Measurements from ENCODE around the gene GALNT11. TPM values are rescaled to one million over a fixed set of nuclear protein-coding genes. Genes with fewer than 3 reads are reported as not detected.
"Not testable (repeated sequence)": the region's sequence is repeated elsewhere in the genome, so short reads cannot be mapped to it uniquely, and the experiment has no call there.

Gene GALNT11
- total RNA-seq, 3 donors from 2014 or later, result 57.1 to 65.7 (median 58.7) TPM

DNA sequence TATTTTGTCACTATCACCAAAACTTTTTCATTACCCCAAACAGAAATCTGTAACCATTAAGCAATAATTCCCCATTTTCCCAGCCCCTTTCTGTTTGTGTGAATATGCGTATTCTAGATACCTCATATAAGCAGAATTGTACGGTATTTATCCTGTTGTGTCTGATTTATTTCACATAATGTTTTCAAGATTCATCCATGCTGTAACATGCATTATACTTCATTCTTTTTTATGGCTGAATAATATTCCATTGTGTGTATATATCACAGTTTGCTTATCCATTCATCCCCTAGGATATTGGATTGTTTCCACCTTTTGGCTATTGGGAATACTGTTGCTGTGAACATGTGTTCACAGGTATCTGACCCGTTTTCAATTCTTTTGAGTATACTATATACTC is 26.5 kb downstream of the GALNT11 start:
- no peaks in the 10 kb centered on the region for H3K27me3 ChIP-seq
- no peak overlapping the region for H3K4me3 ChIP-seq
- H3K27ac ChIP-seq, result no peak overlapping the region
- TF ChIP-seq, protein P1, sequence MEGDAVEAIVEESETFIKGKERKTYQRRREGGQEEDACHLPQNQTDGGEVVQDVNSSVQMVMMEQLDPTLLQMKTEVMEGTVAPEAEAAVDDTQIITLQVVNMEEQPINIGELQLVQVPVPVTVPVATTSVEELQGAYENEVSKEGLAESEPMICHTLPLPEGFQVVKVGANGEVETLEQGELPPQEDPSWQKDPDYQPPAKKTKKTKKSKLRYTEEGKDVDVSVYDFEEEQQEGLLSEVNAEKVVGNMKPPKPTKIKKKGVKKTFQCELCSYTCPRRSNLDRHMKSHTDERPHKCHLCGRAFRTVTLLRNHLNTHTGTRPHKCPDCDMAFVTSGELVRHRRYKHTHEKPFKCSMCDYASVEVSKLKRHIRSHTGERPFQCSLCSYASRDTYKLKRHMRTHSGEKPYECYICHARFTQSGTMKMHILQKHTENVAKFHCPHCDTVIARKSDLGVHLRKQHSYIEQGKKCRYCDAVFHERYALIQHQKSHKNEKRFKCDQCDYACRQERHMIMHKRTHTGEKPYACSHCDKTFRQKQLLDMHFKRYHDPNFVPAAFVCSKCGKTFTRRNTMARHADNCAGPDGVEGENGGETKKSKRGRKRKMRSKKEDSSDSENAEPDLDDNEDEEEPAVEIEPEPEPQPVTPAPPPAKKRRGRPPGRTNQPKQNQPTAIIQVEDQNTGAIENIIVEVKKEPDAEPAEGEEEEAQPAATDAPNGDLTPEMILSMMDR (IDR thresholded peaks at IDR 0.05), result no peak
- TF ChIP-seq POLR2AphosphoS5 (IDR thresholded peaks at IDR 0.05) (no peak), POLR2A (IDR thresholded peaks at IDR 0.05) (no peak)
- H3K9me3 ChIP-seq, result peaks cover 0 to 5% of the 10 kb centered on the region in 2 donors
- H3K36me3 ChIP-seq, result no peaks in the 10 kb centered on the region
- intact Hi-C loops (cut with DNase I; ENCODE audit: low total_unique reads), result no loop called here
- DNase-seq (ENCODE audit: low spot score in 2 of 2), result no peak
- H3K4me1 ChIP-seq, result no peaks in the 10 kb centered on the region

DNA sequence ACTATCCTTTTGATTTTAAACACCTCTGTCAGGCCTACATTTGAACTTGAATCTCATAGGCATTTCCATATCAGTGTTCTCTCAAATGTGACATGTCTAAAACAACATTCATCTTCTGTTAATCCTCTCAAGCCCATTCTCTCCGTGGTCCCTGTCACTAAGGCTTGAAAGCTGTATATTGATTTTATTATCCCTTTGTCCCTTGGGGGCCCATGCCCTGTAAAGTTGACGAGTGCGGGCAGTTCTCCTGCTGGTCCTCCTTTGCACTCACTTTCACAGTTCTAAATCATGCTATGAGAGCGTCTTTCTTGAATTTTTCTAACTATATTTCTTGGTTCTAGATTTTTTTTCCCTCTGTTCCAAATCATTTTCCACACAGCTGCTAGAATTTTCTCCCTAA is 27.3 kb downstream of the GALNT11 start:
- no peaks in the 10 kb centered on the region for H3K36me3 ChIP-seq
- H3K4me3 ChIP-seq, result no peak overlapping the region
- intact Hi-C loops (cut with DNase I; ENCODE audit: low total_unique reads), result no loop called here
- no peak for TF ChIP-seq POLR2A (IDR thresholded peaks at IDR 0.05)
- TF ChIP-seq POLR2AphosphoS5 (IDR thresholded peaks at IDR 0.05), result no peak
- TF ChIP-seq, protein P1 (IDR thresholded peaks at IDR 0.05), result no peak
- H3K27ac ChIP-seq, result no peak overlapping the region
- H3K9me3 ChIP-seq, result no peaks in the 10 kb centered on the region
- DNase-seq (ENCODE audit: low spot score in 2 of 2), result no peak
- H3K27me3 ChIP-seq, result no peaks in the 10 kb centered on the region
- no peaks in the 10 kb centered on the region for H3K4me1 ChIP-seq

DNA sequence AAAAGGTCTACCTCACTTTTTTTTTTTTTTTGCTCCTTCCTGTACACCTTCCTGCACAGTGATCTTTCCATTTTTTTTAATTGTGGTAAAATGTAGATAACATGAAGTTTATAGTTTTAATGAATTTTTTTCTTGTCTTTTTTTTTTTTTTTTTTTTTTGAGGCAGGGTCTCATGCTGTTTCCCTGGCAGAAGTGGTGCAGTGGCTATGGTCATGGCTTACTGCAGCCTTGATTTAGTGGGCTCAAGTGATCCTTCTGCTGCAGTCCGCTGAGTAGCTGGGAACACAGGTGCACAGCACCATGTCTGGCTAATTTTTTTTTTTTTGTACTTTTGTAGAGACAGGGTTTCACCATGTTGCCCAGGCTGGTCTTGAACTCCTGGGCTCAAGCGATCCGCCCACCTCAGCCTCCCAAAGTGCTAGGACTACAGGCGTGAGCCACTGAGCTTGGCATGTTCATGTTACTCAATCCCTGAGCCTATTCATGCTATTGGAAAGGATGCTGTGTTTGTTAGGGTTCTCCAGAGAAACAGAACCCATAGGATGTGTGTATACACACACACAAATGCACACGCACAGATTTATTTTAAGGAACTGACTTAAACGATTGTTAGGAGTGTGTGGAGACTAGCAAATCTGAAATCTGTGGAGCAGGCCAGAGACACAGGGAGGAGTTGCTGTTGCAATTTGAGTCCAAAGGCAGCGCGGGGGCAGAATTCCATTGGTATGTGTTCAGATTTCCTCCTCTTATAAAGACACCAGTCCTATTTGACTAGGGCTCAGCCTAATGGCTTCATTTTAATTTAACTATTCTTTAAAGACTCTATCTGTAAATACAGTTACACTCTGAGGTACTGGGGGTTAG is 29.1 kb downstream of the GALNT11 start:
- intact Hi-C loops (cut with DNase I; ENCODE audit: low total_unique reads), result no loop called here
- Histone ChIP-seq H3K4me1 (no peaks in the 10 kb centered on the region), H3K36me3 (no peaks in the 10 kb centered on the region), H3K4me3 (no peak overlapping the region), H3K27ac (no peak overlapping the region), H3K9me3 (no peaks in the 10 kb centered on the region), H3K27me3 (no peaks in the 10 kb centered on the region)
- DNase-seq (ENCODE audit: low spot score in 2 of 2), result no peak
- TF ChIP-seq POLR2A (IDR thresholded peaks at IDR 0.05), result no peak
- no peak for TF ChIP-seq POLR2AphosphoS5 (IDR thresholded peaks at IDR 0.05)
- TF ChIP-seq, protein P1 (IDR thresholded peaks at IDR 0.05), result no peak

DNA sequence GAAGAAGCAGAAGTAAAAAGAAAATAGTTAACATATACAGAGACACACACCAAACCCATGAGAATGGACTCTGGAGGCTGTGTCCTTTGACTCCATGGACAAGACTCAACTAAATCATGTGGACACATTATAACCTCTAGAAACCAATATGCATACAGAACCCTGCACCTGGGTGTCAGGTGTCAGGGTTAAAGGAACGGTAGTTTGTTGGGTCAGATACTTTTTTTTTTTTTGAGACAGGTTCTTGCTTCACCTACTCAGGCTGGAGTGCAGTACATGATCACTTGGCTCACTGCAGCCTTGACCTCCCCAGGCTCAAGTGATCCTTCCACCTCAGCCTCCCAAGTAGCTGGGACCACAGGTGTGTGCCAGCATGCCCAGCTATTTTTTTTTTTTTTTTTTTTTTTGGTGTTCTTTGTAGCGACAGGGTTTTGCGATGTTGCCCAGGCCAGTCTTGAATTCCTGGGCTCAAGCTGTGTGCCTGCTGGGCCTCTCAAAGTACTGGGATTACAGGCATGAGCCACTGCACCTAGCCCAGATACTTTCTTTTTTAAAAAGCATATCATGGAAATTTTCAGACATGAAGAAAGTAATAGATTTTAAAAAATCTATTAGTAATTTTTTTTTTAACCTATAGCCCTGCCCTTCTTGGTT is 31.3 kb downstream of the GALNT11 start:
- Histone ChIP-seq H3K27me3 (no peaks in the 10 kb centered on the region), H3K36me3 (no peaks in the 10 kb centered on the region), H3K9me3 (no peaks in the 10 kb centered on the region), H3K4me3 (no peak overlapping the region), H3K4me1 (no peaks in the 10 kb centered on the region), H3K27ac (no peak overlapping the region)
- TF ChIP-seq, protein P1 (IDR thresholded peaks at IDR 0.05), result no peak
- TF ChIP-seq POLR2A (IDR thresholded peaks at IDR 0.05) (no peak), POLR2AphosphoS5 (IDR thresholded peaks at IDR 0.05) (no peak)
- intact Hi-C loops (cut with DNase I; ENCODE audit: low total_unique reads), result no loop called here
- no peak for DNase-seq (ENCODE audit: low spot score in 2 of 2)

DNA sequence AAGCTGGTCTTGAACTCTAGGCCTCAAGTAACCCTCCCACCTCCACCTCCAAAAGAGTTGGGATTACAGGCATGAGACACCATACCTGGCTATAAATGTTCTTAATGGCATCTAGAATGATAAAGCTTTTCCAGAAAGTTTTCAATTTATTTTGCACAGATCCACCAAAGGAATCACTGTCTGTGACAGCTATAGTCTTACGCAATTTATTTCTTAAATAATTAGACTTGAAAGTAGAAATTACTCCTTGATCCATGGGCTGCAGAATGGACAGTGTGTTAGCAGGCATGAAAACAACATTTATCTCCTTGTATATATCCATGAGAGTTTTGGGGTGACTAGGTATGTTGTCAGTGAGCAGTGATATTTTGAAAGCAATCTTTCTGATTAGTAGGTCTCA is 33.8 kb downstream of the GALNT11 start:
- Histone ChIP-seq H3K27ac (no peak overlapping the region), H3K36me3 (no peaks in the 10 kb centered on the region), H3K9me3 (no peaks in the 10 kb centered on the region), H3K4me1 (no peaks in the 10 kb centered on the region), H3K27me3 (no peaks in the 10 kb centered on the region), H3K4me3 (no peak overlapping the region)
- no peak for TF ChIP-seq POLR2AphosphoS5 (IDR thresholded peaks at IDR 0.05)
- TF ChIP-seq, protein P1 (IDR thresholded peaks at IDR 0.05), result no peak
- TF ChIP-seq POLR2A (IDR thresholded peaks at IDR 0.05), result no peak
- DNase-seq (ENCODE audit: low spot score in 2 of 2), result no peak
- intact Hi-C loops (cut with DNase I; ENCODE audit: low total_unique reads), result no loop called here

DNA sequence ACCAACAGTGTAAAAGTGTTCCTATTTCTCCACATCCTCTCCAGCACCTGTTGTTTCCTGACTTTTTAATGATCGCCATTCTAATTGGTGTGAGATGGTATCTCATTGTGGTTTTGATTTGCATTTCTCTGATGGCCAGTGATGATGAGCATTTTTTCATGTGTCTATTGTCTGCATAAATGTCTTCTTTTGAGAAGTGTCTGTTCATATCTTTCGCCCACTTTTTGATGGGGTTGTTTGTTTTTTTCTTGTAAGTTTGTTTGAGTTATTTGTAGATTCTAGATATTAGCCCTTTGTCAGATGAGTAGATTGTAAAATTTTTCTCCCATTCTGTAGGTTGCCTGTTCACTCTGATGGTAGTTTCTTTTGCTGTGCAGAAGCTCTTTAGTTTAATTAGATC is 35.6 kb downstream of the GALNT11 start:
- H3K4me1 ChIP-seq; H3K27me3 ChIP-seq; H3K27ac ChIP-seq; H3K36me3 ChIP-seq; H3K4me3 ChIP-seq; H3K9me3 ChIP-seq; intact Hi-C loops (cut with DNase I; ENCODE audit: low total_unique reads); DNase-seq (ENCODE audit: low spot score in 2 of 2): not testable (repeated sequence)

DNA sequence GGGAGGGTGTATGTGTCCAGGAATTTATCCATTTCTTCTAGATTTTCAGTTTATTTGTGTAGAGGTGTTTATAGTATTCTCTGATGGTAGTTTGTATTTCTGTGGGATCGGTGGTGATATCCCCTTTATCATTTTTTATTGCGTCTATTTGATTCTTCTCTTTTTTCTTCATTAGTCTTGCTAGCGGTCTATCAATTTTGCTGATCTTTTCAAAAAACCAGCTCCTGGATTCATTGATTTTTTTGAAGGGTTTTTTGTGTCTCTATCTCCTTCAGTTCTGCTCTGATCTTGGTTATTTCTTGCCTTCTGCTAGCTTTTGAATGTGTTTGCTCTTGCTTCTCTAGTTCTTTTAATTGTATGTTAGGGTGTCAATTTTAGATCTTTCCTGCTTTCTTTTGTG is 37.7 kb downstream of the GALNT11 start:
- H3K4me1 ChIP-seq; H3K27ac ChIP-seq; intact Hi-C loops (cut with DNase I; ENCODE audit: low total_unique reads); H3K36me3 ChIP-seq; DNase-seq (ENCODE audit: low spot score in 2 of 2); H3K9me3 ChIP-seq; H3K27me3 ChIP-seq; H3K4me3 ChIP-seq: not testable (repeated sequence)

Measured in breast epithelium (tissue), 4 donors.